GM23338 (cell line): ENCODE data around the gene DEDD2. TPM values are rescaled to one million over a fixed set of nuclear protein-coding genes. Genes with fewer than 3 reads are reported as not detected.

Experiments used
- ATAC-seq: fragments of 200-7000 bp; cut with Tn5 transposase; 3 replicates; pipeline ENCODE4 v1.9.1; 2020
- DNase-seq: peaks from one replicate; pipeline ENCODE4 v3.0.0-alpha.2; 2015; ENCODE audit warnings: low spot score
- H2AFZ ChIP-seq: fragments of 200-600 bp; sonication (generic); 2 replicates; pipeline ENCODE4 v1.8.0; 2016; ENCODE audit warnings: antibody characterized with exemption, mild to moderate bottlenecking, moderate library complexity
- H3F3A ChIP-seq: fragments of 200-600 bp; sonication (generic); replicated peaks from 2 replicates; pipeline ENCODE4 v1.8.0; 2017; ENCODE audit warnings: antibody characterized with exemption, mixed run types, low read depth
- H3K27ac ChIP-seq: fragments of 200-600 bp; sonication (generic); 2 replicates; pipeline ENCODE4 v1.6.1; 2016; ENCODE audit warnings: low read depth
- H3K27me3 ChIP-seq: fragments of 200-600 bp; sonication (generic); 2 replicates; pipeline ENCODE4 v1.8.0; 2016; ENCODE audit warnings: mild to moderate bottlenecking, mixed run types, moderate library complexity; ENCODE audit not compliant: insufficient read depth
- H3K36me3 ChIP-seq: fragments of 200-600 bp; sonication (generic); 2 replicates; pipeline ENCODE4 v1.8.0; 2016; ENCODE audit warnings: mild to moderate bottlenecking; ENCODE audit not compliant: insufficient read depth
- H3K4me1 ChIP-seq: fragments of 200-600 bp; sonication (generic); 2 replicates; pipeline ENCODE4 v1.8.0; 2016; ENCODE audit warnings: mild to moderate bottlenecking, moderate library complexity; ENCODE audit not compliant: insufficient read depth
- H3K4me2 ChIP-seq: fragments of 200-600 bp; sonication (generic); 2 replicates; pipeline ENCODE4 v1.7.1; 2017; ENCODE audit warnings: mixed run types
- H3K4me3 ChIP-seq: fragments of 200-600 bp; sonication (generic); 2 replicates; pipeline ENCODE4 v1.6.1; 2016; ENCODE audit warnings: mixed run types
- H3K79me2 ChIP-seq: fragments of 200-600 bp; sonication (generic); replicated peaks from 2 replicates; pipeline ENCODE4 v1.8.0; 2017; ENCODE audit warnings: mild to moderate bottlenecking; ENCODE audit not compliant: insufficient read depth
- H3K9me2 ChIP-seq: fragments of 200-600 bp; sonication (generic); 2 replicates; pipeline ENCODE4 v1.8.0; 2017; ENCODE audit not compliant: insufficient read depth
- H4K20me1 ChIP-seq: fragments of 200-600 bp; sonication (generic); replicated peaks from 2 replicates; pipeline ENCODE4 v1.8.0; 2017; ENCODE audit warnings: mild to moderate bottlenecking; ENCODE audit not compliant: insufficient read depth
- H3K27ac Mint-ChIP-seq: 2 replicates; pipeline ENCODE4 v1.8.0; 2020; ENCODE audit warnings: inconsistent platforms, mild to moderate bottlenecking, moderate library complexity, mixed read lengths
- H3K27me3 Mint-ChIP-seq: 3 replicates; pipeline ENCODE4 v1.8.0; 2022; ENCODE audit warnings: low read depth, mild to moderate bottlenecking, moderate library complexity, mixed read lengths, inconsistent platforms; ENCODE audit not compliant: insufficient read depth, poor library complexity
- H3K36me3 Mint-ChIP-seq: 3 replicates; pipeline ENCODE4 v1.8.0; 2021; ENCODE audit warnings: low read depth, mild to moderate bottlenecking, inconsistent platforms, moderate library complexity, mixed read lengths
- H3K4me1 Mint-ChIP-seq: 3 replicates; pipeline ENCODE4 v1.8.0; 2020; ENCODE audit warnings: mild to moderate bottlenecking, inconsistent platforms, mixed read lengths
- H3K4me3 Mint-ChIP-seq: 3 replicates; pipeline ENCODE4 v1.8.0; 2021; ENCODE audit warnings: moderate library complexity, mild to moderate bottlenecking, inconsistent platforms, mixed read lengths
- H3K9me3 Mint-ChIP-seq: 3 replicates; pipeline ENCODE4 v1.8.0; 2020; ENCODE audit warnings: moderate library complexity, mild to moderate bottlenecking, inconsistent platforms, mixed read lengths
- CREB1 ChIP-seq: fragments of 250-450 bp; sonication (Bioruptor Pico); IDR thresholded peaks from 2 replicates; pipeline ENCODE4 v1.5.0; 2020; ENCODE audit warnings: low read depth, mild to moderate bottlenecking, moderate library complexity
- EZH2 ChIP-seq: fragments of 200-600 bp; sonication (generic); IDR thresholded peaks from one replicate; pipeline ENCODE4 v1.8.0; 2017; ENCODE audit warnings: antibody characterized with exemption, mild to moderate bottlenecking, low read depth; ENCODE audit not compliant: unreplicated experiment
- STAT1 ChIP-seq: IDR thresholded peaks from one replicate; pipeline ENCODE4 v1.6.1; 2016; ENCODE audit warnings: antibody characterized with exemption; ENCODE audit not compliant: unreplicated experiment
- ZNF114 ChIP-seq: fragments of 250-450 bp; sonication (Bioruptor Pico); IDR thresholded peaks from 2 replicates; pipeline ENCODE4 v1.5.0; 2020; ENCODE audit warnings: mild to moderate bottlenecking, moderate library complexity
- ZNF331 ChIP-seq: fragments of 250-450 bp; sonication (Bioruptor Pico); IDR thresholded peaks from 2 replicates; pipeline ENCODE4 v1.5.0; 2020; ENCODE audit warnings: low read depth, mild to moderate bottlenecking, moderate library complexity
- polyA plus RNA-seq: library from polyadenylated mRNA; unstranded; fragments of >200 nt; fragmentation: Nextera tagmentation; extraction: Ambion mirVana; gene quantifications from 2 replicates; pipeline ENCODE4 v1.2.1, GENCODE V29; 2016
- total RNA-seq: library from RNA; depleted of rRNA; stranded (reverse); fragments of >200 nt; shearing (Covaris generic); gene quantifications from 2 replicates; pipeline ENCODE4 v1.2.3, GENCODE V29; 2014
- TF ChIP-seq, protein P1 (sequence below): IDR thresholded peaks from 2 replicates; pipeline ENCODE4 v1.6.1; 2016; ENCODE audit warnings: antibody characterized with exemption
- TF ChIP-seq, protein P2 (sequence below): IDR thresholded peaks from one replicate; pipeline ENCODE4 v1.6.1; 2018; ENCODE audit warnings: antibody characterized with exemption; ENCODE audit not compliant: unreplicated experiment
- TF ChIP-seq, protein P3 (sequence below), 2 experiments: fragments of 200-600 bp in 1 of 2; sonication (generic) in 1 of 2; conservative IDR thresholded peaks; 2 replicates each; pipeline versions ENCODE4 v1.5.1 to v1.6.1; 2016 to 2017; ENCODE audit warnings: antibody characterized with exemption in 2 of 2, low read depth in 2 of 2, mild to moderate bottlenecking in 2 of 2, moderate library complexity in 1 of 2

DEDD2 gene
- total and polyA plus RNA-seq, 2 experiments from 2014 or later: 23.4 to 63.0 TPM

DNA sequence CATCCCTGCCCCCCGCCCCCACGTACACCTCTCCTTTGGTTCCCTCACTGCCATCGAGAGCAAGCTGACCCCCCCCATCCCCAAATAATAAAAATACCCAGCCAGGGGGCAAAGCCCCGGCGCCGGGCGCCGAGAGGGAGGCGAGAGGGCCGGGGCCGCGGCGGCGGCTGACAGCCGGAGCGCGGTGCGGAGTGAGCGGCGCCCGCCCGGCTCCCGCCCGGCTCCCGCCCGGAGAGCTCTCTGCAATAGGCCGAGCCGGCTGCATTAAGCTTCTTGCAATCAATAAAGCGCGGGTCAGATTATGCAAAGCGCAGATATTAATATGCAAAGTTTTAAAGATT lies 40.9 kb downstream of the DEDD2 start:
- H3F3A ChIP-seq: peaks cover 16% of the 10 kb centered on the region
- peaks cover 83% of the 10 kb centered on the region for H3K27me3 ChIP-seq
- TF ChIP-seq CREB1 (CRISPR knock-in tag) (no peak), ZNF331 (CRISPR knock-in tag) (no peak), ZNF114 (CRISPR knock-in tag) (no peak), EZH2 (peak; percentile 72)
- TF ChIP-seq, protein P1, sequence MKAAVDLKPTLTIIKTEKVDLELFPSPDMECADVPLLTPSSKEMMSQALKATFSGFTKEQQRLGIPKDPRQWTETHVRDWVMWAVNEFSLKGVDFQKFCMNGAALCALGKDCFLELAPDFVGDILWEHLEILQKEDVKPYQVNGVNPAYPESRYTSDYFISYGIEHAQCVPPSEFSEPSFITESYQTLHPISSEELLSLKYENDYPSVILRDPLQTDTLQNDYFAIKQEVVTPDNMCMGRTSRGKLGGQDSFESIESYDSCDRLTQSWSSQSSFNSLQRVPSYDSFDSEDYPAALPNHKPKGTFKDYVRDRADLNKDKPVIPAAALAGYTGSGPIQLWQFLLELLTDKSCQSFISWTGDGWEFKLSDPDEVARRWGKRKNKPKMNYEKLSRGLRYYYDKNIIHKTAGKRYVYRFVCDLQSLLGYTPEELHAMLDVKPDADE: no peak
- TF ChIP-seq, protein P2, sequence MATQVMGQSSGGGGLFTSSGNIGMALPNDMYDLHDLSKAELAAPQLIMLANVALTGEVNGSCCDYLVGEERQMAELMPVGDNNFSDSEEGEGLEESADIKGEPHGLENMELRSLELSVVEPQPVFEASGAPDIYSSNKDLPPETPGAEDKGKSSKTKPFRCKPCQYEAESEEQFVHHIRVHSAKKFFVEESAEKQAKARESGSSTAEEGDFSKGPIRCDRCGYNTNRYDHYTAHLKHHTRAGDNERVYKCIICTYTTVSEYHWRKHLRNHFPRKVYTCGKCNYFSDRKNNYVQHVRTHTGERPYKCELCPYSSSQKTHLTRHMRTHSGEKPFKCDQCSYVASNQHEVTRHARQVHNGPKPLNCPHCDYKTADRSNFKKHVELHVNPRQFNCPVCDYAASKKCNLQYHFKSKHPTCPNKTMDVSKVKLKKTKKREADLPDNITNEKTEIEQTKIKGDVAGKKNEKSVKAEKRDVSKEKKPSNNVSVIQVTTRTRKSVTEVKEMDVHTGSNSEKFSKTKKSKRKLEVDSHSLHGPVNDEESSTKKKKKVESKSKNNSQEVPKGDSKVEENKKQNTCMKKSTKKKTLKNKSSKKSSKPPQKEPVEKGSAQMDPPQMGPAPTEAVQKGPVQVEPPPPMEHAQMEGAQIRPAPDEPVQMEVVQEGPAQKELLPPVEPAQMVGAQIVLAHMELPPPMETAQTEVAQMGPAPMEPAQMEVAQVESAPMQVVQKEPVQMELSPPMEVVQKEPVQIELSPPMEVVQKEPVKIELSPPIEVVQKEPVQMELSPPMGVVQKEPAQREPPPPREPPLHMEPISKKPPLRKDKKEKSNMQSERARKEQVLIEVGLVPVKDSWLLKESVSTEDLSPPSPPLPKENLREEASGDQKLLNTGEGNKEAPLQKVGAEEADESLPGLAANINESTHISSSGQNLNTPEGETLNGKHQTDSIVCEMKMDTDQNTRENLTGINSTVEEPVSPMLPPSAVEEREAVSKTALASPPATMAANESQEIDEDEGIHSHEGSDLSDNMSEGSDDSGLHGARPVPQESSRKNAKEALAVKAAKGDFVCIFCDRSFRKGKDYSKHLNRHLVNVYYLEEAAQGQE: no peak
- TF ChIP-seq, protein P3, sequence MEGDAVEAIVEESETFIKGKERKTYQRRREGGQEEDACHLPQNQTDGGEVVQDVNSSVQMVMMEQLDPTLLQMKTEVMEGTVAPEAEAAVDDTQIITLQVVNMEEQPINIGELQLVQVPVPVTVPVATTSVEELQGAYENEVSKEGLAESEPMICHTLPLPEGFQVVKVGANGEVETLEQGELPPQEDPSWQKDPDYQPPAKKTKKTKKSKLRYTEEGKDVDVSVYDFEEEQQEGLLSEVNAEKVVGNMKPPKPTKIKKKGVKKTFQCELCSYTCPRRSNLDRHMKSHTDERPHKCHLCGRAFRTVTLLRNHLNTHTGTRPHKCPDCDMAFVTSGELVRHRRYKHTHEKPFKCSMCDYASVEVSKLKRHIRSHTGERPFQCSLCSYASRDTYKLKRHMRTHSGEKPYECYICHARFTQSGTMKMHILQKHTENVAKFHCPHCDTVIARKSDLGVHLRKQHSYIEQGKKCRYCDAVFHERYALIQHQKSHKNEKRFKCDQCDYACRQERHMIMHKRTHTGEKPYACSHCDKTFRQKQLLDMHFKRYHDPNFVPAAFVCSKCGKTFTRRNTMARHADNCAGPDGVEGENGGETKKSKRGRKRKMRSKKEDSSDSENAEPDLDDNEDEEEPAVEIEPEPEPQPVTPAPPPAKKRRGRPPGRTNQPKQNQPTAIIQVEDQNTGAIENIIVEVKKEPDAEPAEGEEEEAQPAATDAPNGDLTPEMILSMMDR (conservative IDR thresholded peaks at IDR 0.05; ENCODE audit: low read depth in 2 of 2): no peak
- no peak overlapping the region for H3K27ac ChIP-seq
- H3K36me3 ChIP-seq: no peaks in the 10 kb centered on the region
- Mint-ChIP-seq H3K27me3 (peaks cover 29% of the 10 kb centered on the region), H3K4me3 (peak overlapping the region; percentile 73), H3K9me3 (no peaks in the 10 kb centered on the region), H3K4me1 (peaks cover 20% of the 10 kb centered on the region), H3K36me3 (no peaks in the 10 kb centered on the region), H3K27ac (no peak overlapping the region)
- no peaks in the 10 kb centered on the region for H3K79me2 ChIP-seq
- H4K20me1 ChIP-seq: peaks cover 15% of the 10 kb centered on the region; the same call in 1 of the 2 replicates
- peaks cover 18% of the 10 kb centered on the region for H3K4me1 ChIP-seq
- ATAC-seq (peak; percentile 52), DNase-seq (peak; percentile 52)
- no peaks in the 10 kb centered on the region for H3K9me2 ChIP-seq
- H3K4me2 ChIP-seq: peak overlapping the region; percentile 98
- H3K4me3 ChIP-seq: peak overlapping the region; percentile 78
- peak overlapping the region; percentile 89 for H2AFZ ChIP-seq

DNA sequence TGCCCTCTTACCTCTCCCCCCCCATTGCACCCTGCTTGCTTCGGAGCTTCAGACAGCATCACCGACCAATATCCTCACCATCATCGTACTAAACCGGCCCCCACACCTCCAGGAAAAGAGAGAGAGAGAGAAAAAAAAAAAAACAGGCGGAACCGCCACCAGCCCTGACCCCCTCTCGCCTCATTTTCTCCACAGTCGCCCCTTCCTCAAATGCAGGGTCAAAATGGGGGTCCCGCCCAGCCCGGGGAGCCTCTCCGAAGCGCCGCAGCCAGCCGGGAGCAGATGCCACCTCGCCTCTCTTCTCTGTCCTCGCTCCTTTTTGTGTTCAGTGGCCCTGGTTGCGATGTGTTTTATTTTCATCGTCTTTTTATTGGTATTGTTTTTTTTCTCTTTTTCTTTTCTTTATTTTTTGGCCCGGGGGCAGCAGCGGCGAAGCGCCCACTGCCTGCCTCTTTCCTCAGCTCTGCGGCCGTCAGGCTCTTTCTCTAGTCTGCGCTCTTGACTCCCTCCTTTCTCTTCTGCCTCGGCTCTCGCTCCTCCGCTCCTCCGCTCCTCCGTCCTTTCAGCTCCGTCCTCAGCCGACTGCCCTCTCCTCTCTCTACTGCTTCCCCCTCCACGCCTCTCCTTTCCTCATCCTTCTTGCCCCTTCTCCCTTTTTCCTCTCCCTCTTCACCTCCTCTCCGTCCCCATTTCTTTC lies 41.4 kb downstream of the DEDD2 start:
- DNase-seq (peak; percentile 75), ATAC-seq (peak; percentile 52)
- peaks cover 18% of the 10 kb centered on the region for H3K4me1 ChIP-seq
- peak overlapping the region; percentile 78 for H3K4me3 ChIP-seq
- peak overlapping the region; percentile 89 for H2AFZ ChIP-seq
- Mint-ChIP-seq H3K4me1 (peaks cover 20% of the 10 kb centered on the region), H3K27me3 (peaks cover 29% of the 10 kb centered on the region), H3K9me3 (no peaks in the 10 kb centered on the region), H3K27ac (no peak overlapping the region), H3K4me3 (peak overlapping the region; percentile 73), H3K36me3 (no peaks in the 10 kb centered on the region)
- H3K36me3 ChIP-seq: no peaks in the 10 kb centered on the region
- H3F3A ChIP-seq: peaks cover 16% of the 10 kb centered on the region
- no peaks in the 10 kb centered on the region for H3K79me2 ChIP-seq
- no peaks in the 10 kb centered on the region for H3K9me2 ChIP-seq
- peaks cover 15% of the 10 kb centered on the region; the same call in 1 of the 2 replicates for H4K20me1 ChIP-seq
- no peak overlapping the region for H3K27ac ChIP-seq
- H3K27me3 ChIP-seq: peaks cover 82% of the 10 kb centered on the region
- peak overlapping the region; percentile 98 for H3K4me2 ChIP-seq
- TF ChIP-seq STAT1: no peak
- peak; percentile 91 for TF ChIP-seq EZH2
